Left forelimb (tissue), 1 donor: Measurements from ENCODE around the gene TSPAN4.

Source experiments
- DNase-seq: peaks from one replicate; pipeline ENCODE4 v3.0.0-alpha.2; 2018; ENCODE audit warnings: low spot score

The TSPAN4 gene

GRCh38 chr11:850775-851763, 8.4 kb downstream of the TSPAN4 start:
- no peak for DNase-seq

- no peak for DNase-seq
These were observed 10.1 kb downstream of the TSPAN4 start for GRCh38 chr11:852762-853161.

GRCh38 chr11:853682-854448, 11.2 kb downstream of the TSPAN4 start:
- no peak for DNase-seq

GRCh38 chr11:854601-855329, 12.1 kb downstream of the TSPAN4 start:
- no peak for DNase-seq

- no peak for DNase-seq
These were observed 12.7 kb downstream of the TSPAN4 start for GRCh38 chr11:855330-855674.

DNA sequence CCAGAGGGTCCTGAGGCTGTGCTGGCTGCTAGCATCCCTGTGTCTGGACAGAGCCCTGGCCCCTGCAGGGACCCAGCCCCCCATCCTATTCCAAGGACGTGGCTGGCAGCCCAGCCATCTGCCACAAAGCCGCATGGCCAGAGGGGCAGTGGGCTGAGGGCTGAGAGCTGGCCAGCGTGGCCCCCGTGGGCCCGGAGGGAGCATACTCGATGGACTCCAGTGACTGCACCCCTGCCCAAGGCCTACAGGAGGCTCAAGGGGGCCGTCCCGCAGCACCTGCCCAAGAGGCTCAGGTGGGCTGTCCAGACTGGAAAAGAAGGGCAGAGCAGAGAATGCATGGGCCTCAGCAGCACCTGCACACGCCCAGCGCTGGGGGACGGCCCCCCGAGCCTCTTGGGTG, 13.1 kb downstream of the TSPAN4 start:
- DNase-seq, result no peak

GRCh38 chr11:856397-856796, 13.7 kb downstream of the TSPAN4 start:
- no peak for DNase-seq

- DNase-seq, result no peak
These were observed 15.6 kb downstream of the TSPAN4 start for GRCh38 chr11:858053-858761.

DNA sequence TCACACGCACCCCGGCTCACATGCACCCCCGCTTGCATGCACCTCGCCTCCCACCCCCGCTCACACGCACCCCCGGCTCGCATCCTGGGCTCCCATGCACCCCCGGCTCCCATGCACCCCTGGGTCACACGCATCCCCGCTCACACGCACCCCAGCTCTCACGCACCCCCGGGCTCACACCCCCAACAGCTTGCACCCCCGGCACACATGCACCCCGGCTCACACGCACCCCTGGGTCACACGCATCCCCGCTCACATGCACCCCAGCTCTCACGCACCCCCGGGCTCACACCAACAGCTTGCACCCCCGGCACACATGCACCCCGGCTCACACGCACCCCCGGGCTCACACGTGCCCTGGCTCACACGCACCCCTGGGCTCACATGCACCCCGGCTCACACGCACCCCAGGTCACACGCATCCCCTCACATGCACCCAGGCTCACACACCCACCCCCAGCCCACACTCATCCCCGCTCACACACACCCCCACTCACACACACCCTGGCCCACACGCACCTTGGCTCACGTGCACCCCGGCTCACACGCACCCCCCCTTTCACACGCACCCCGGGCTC, 16.2 kb downstream of the TSPAN4 start:
- no peak for DNase-seq

DNA sequence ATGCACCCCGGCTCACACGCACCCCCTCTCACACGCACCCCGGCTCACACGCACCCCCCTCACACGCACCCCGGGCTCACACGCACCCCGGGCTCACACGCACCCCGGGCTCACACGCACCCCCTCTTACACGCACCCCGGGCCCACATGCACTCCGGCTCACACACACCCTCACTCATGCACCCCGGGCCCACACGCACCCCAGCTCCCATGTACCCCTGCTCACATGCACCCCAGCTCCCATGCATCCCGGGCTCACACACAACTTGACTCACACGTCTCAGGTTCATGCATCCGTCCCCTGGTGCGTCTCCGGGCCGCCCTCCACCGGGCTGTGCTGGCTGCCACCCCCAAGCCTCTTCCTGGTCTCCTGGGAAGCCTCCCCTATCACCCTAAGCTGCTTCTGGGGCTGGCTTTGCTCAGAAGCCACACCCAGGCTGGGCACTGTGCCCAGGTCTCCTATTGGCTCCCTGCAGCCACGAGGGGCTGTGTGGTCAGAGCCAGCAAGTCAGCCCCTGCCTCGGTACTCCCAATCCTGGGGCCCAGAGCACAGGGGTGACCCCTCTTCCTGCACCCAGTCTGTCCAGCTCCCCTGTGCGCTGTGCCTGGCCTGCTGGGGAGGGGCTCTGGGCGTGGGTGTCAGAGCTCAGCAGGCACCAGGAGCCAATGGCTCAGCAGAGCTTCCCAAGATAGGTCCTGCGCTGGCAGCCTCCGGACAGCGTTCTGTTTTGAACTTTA, 16.9 kb downstream of the TSPAN4 start:
- DNase-seq, result no peak

- DNase-seq, result no peak
These were observed 17.8 kb downstream of the TSPAN4 start for GRCh38 chr11:860234-861104.

GRCh38 chr11:861105-861479, 18.4 kb downstream of the TSPAN4 start:
- DNase-seq, result no peak

GRCh38 chr11:862081-862661, 19.5 kb downstream of the TSPAN4 start:
- DNase-seq, result no peak

GRCh38 chr11:862696-863022, 20.0 kb downstream of the TSPAN4 start:
- DNase-seq, result no peak

GRCh38 chr11:863023-863909, 20.6 kb downstream of the TSPAN4 start:
- no peak for DNase-seq

GRCh38 chr11:863910-864827, 21.5 kb downstream of the TSPAN4 start:
- no peak for DNase-seq

DNA sequence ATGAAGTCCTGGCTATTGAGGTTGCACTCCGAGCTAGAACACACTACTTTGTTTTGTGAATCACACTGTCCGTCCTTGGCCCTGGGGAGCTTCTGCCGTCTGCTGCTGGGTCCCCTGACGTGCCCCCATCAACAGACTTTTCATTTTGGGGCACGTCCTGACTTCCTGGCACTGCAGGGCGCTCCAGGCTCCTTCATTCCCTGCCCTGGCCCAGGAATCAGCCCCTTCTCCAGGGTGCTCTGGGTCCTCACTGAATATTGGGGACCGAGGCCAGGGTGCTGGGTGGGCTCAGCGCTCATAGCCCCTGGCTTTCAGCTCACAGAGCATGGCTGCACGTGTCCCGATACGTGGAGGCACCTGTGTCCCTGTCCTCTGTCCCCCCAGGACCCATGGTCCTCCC, 22.2 kb downstream of the TSPAN4 start:
- no peak for DNase-seq
